Fibroblast of peridontal ligament (primary cell): ENCODE measurements around the gene KIAA0513.

ENCODE experiments used
- DNase-seq: peaks from one replicate; pipeline ENCODE4 v3.0.0-alpha.2; 2010; ENCODE audit errors: extremely low read depth

The KIAA0513 gene

DNA sequence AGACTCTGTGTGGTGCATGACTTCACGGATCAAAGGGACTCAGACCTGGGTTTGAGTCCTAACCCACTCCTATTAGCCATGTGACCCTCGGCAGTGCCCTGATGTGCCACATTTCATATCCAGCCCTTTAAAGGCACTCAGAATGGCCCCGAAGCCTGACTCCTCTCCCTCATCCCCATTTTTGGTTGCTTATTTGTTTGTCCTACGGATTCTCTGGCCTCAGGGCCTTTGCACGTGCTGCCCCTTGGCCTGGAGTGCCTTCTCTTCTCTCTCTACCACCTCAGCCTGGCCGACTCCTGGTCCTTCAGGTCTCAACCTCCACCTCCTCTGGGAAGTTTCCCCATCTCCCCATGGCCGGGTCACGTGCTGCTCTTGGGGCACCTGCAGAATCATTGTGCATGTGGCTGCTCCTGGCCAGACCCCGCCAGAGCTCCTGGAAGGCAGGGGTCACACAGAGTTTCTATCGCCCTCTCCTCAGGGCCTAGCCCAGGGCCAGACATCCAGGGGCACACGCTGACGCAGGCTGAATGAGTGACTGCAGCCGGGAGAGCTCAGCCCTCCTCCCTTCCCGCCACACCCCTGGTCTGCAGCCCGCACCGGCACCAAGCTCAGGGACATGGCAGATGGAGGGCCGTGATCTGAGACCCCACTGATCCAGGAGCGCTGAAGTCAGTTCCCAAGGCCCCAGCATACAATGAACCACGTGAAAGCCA is 106.6 kb downstream of the KIAA0513 start:
- no peak for DNase-seq

DNA sequence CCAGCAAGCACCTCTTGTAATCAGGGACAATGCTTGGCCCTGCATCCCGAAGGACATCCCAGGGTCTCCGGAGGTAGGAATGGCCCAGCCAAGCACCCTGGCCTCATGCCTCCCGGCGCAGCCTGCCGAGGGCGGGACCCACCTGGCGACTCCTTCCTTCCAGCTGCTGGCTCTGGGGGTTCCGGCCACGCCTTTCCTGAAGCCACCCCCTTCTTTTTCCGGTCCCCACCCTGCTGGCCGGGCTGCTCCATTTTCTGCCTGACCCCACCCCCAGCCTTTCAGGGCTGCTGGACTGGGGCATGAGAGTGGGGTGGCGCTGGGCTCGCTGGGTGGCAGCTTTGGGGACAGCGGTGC is 107.2 kb downstream of the KIAA0513 start:
- no peak for DNase-seq

DNA sequence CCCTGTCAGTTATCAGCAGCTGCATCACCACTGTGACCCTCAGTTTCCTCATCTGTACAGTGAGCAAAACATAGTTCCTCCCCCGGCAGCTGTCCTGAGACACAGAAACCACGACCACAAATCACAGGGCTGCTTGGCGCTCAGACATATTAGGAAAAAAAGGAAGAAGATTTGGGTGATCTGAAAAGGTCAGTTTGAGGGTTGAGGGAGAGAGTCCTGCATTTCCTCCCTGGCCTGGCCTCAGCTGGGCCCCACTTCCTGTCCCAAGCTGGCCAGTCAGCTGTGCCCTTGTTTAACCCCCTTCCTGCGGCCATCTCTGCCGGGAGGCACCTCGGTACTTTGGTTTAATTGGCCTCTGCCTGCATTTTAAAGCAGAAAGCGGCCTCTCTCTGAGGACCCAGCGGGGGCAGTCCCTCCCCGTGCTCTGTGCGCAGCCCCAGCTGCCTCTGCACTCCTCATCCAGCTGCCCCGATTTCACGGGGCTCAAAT is 108.7 kb downstream of the KIAA0513 start:
- no peak for DNase-seq

DNA sequence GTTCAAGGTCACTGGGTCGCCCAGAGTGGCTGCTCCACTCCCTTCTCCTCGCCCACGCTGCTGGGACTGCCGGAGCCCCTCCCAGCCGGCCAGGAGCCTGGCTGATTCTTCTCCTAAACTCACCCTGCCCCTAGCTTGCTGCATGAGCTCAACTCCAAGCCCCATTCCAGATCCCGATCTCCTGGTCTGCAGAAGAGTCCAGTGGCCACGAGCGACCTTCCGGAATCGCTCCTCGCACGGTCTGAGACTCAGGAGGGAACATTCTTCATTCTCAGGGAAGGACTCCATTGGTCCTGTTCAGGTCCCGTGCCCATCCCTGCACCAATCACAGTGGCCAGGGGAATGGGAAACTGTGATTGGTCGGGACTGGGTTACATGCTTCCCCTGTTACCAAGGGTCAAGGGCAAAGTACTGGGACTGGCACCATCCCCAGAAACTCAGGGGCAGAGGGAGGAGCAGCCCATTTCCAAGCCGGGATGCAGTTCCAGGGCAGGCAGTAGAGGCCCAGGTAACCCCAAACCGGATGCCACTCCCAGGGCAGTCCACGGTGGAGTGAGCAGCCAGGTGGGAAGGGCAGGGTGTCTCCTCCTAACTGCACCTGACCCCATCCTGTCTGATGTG is 109.2 kb downstream of the KIAA0513 start:
- peak; percentile 45 for DNase-seq

DNA sequence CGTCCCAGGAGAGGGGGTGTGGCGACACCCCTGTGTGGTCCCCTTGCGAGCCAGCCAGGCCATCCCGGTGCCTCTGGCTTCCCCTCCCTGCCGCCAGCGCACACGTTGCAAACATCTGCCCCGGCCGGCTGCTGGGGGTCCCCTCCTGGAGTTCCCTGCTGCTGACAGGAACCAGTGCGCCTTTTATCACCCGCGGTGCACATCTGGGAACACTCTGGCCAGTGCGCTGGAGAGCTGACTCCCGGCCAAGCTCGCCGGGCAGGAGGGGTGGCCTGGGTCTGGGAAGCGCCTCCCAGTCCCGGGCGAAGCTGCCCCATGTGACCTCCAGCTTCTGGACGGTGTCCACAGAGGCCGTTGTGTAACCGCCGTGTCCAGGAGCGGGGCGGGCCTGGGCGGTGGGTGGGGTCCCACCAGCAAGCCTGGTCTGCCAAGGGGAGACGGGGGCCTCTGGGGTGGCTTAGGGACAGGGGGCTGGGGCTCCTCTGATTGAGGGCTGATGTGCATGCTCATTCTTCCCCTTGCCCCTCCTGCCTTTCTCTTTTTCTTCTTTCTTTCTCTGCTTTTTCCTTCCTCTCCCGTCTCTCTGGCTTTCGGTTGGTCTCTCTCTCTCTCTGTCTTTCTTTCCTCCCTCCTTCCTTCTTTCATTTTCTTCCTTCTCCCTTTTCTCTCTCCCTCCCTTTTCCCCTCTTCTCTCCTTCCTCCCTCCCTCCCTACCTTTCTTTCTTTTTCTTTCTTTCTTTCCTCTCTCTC is 109.9 kb downstream of the KIAA0513 start:
- DNase-seq, result peak; percentile 91

DNA sequence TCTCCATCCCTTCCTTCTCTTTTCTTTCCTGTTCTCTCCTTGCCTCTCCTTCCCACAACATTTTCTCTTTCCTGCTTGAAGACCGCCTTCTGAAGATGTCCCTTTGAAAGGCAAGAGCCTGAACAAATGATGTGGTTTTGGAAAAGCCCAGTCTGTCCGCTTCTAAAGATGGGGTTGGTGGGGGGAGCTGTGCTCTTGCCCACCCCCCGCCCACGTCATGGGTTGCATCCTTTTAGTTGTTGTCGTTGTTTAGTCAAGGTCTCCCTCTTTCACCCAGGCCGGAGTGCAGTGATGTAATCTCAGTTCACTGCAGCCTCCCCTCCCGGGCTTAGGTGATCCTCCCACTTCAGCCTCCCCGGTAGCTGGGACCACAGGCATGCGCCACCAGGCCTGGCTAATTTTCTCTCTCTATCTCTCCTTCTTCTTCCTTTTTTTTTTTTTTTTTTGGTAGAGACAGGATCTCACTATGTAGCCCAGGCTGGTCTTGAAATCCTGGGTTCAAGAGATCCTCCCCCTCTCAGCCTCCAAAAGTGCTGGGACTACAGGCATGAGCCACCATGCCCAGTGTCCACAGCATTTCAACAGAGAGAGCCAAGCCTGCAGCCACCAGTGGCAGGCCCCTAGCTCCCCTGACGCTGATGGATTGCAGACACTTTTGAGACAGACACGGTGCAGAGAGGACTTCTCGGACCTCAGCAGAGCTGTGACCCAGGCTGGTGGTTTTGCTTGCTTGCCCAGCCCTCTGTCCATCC is 110.7 kb downstream of the KIAA0513 start:
- DNase-seq, result no peak

DNA sequence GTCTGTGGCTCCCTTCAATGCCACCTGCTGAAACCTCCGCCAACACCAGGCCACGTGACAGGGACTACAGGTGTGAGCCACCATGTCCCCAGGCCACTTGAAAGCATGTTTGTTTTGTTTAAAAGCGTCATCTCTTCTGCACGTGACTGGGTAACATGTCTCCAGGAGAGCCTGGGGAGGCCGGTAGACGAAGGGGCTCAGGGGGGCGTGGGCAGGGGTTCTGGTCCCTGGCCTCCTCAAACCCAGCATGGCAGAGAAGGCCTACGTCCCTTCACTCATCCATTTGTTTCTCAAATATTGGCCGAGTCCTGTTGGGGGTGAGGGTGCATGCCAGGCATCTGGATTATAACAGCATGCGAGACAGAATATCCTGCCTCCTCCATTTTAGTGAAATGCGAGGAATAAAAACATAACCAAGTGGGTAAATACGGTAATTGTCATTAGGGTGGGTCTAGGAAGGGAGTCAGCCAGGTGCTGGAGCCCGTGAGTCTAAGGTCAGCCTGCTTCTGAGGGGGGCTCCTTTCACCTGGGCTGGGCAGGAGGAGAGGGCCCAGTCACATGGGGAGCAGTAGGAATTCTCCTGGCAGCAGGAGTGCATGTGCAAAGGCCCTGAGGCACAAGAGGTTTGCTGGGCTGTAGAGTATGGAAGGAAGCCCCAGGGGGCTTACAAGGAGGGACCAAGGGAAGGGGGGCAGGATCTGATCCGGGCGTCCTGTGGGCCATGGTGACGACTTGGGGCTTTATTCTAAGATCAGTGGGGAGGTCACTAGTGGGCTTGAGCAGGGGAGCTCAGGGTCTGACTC is 111.4 kb downstream of the KIAA0513 start:
- no peak for DNase-seq

DNA sequence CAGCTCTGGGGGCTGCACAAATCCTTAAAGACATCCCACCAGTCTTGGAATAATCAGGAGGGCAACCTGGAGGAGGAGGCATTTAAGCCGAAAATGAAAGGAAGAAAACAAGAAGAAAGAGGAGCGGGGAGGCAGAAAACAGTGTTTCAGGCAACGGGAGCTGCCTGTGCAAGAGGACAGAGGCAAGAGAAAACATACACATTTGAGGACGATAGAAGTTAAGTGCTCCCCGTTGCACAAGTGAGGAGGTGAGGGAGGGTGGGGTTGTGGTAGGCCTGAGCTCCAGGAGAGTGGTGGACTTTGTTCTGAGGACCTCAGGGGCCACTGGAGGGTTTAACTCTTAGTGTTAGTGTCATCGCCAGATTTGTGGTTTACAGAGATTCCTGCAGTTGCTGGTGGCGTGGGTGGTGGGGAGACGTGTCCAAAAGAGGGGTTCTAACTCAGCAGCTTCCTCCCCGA is 112.3 kb downstream of the KIAA0513 start:
- DNase-seq, result no peak

DNA sequence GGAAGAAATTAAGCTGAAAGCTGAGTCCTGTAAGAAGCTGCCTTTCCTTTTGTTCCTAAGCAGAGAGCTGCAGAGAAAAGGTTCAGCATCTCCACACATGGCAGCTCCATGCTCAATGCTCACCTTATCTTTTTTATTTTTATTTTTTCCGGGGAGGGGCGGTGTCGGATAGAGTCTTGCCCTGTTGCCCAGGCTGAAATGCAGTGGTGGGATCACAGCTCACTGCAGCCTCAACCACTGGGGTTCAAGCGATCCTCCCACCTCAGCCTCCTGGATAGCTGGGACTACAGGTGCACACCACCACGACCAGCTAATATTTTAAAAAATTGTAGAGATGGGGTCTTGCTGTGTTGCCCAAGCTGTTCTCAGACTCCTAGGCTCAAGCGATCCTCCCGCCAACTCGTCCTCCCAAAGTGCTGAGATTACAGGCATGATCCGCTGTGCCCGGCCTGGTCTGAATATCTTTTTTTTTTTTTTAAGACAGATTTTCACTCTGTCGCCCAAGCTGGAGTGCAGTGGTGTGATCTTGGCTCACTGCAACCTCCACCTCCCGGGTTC is 112.9 kb downstream of the KIAA0513 start:
- DNase-seq, result no peak

DNA sequence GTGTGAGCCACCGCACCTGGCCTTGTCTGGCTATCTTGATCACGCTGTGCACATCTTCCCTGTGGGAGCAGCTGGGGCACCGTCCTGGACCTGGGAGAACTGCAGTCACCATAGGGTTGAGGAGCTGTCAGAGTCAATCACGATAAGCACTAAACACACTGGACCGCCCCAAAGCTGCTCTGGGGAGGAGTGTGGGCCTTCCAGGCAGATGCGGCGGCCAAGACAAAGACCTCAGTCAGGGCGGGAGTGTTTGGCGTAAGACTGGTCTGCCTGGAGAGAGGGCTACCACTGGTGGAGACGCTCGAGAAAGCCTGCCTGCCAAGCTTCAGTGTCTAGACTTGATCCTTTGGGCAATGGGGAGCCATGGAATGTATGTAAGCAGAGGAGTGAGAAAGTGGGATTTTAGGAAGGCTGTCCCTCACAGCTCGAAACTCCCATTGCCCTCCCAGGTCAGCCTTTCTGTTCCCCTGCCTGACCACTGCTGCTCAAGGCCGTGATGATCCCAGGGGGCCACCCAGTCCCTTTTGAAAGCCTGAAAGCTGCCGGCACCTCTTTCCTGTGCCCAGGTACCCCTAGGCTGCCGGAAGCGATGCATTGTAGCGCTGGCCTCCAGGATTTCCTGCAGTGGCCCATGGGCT is 114.0 kb downstream of the KIAA0513 start:
- no peak for DNase-seq

DNA sequence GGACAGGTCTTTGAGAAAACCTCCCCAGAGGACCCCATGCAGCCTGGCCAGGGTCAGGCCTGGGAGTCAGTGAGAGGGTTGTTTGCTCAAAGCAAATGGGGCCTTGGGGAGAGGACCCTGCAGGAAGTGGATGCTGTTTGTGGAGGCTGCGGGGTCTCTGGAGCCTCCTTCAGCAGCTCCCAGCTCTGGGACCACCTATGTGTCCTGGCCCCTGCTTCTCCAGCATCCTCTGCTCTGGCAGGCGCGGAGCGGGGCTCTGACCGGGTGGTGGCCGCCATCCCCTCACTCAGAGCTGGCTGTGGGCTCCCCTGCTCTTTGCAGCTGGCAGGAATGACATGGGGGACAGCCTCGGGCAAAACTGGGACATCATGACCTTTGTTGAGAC is 114.5 kb downstream of the KIAA0513 start:
- no peak for DNase-seq

DNA sequence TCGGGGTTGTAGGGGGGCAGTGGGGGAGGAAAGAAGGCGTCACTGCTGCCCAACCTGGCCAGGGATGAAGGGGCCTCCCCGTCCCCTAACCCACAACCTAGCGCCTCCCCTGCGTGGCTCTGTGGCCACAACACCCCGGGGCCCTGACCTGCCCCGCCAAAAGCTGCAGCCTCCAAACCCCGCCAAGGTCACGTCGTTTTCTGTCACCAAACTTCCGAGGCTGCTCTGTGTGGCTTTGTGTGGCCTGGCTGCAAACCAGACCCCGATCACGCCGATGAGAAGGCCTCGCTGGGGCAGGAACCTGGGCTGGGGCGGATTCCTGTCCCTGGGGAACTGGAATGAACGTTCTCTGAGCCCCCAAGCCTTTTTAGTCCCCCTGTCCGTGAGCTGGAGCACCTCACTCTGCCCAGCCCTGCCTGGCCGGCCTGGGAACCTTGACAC is 115.2 kb downstream of the KIAA0513 start:
- no peak for DNase-seq
